Skeletal muscle cell (primary cell): ENCODE measurements around the gene CHORDC1.
A peak's percentile ranks its signal among the peaks of the same experiment; 100 is the strongest.
"Not testable (repeated sequence)": the region's sequence is repeated elsewhere in the genome, so short reads cannot be mapped to it uniquely, and the experiment has no call there.

Source experiments
- DNase-seq: peaks from one replicate; pipeline ENCODE4 v3.0.0-alpha.2; 2010; ENCODE audit warnings: low read depth
- H3K4me3 ChIP-seq: 2 replicates; pipeline ENCODE4 v1.5.1; 2011; ENCODE audit warnings: low read depth, mild to moderate bottlenecking, control low read depth, low read length, moderate library complexity

The CHORDC1 gene

GRCh38 chr11:90222459-90223247 is at the start of gene CHORDC1:
CHORDC1 (minus strand) TSS chr11:90223049; CDS start chr11:90222954, 95 bp downstream.
- DNase-seq: peak; percentile 34
- H3K4me3 ChIP-seq: peak within 1 kb of the TSS; percentile 91

GRCh38 chr11:90257158-90257525 is 34.3 kb upstream of the CHORDC1 start:
- no peak for DNase-seq
- H3K4me3 ChIP-seq: no peak overlapping the region

GRCh38 chr11:90256404-90257157 is 33.7 kb upstream of the CHORDC1 start:
- H3K4me3 ChIP-seq: no peak overlapping the region
- DNase-seq: no peak

GRCh38 chr11:90254065-90254464 is 31.2 kb upstream of the CHORDC1 start:
- H3K4me3 ChIP-seq: no peak overlapping the region

GRCh38 chr11:90252053-90252452 is 29.2 kb upstream of the CHORDC1 start:
- no peak for DNase-seq
- H3K4me3 ChIP-seq: no peak overlapping the region

More at GRCh38 chr11:90254065-90254464, 31.2 kb upstream of the CHORDC1 start:
- no peak for DNase-seq

GRCh38 chr11:90251599-90251998 is 28.8 kb upstream of the CHORDC1 start:
- H3K4me3 ChIP-seq: no peak overlapping the region
- no peak for DNase-seq

GRCh38 chr11:90250970-90251369 is 28.1 kb upstream of the CHORDC1 start:
- DNase-seq: no peak
- no peak overlapping the region for H3K4me3 ChIP-seq

- no peak for DNase-seq
- H3K4me3 ChIP-seq: no peak overlapping the region
Observed at GRCh38 chr11:90246468-90246867, 23.6 kb upstream of the CHORDC1 start.

- DNase-seq: no peak
- no peak overlapping the region for H3K4me3 ChIP-seq
Observed at GRCh38 chr11:90243534-90243933, 20.7 kb upstream of the CHORDC1 start.

- DNase-seq: no peak
- no peak overlapping the region for H3K4me3 ChIP-seq
Observed at GRCh38 chr11:90242894-90243416, 20.1 kb upstream of the CHORDC1 start.

GRCh38 chr11:90241414-90241813 is 18.6 kb upstream of the CHORDC1 start:
- no peak for DNase-seq
- no peak overlapping the region for H3K4me3 ChIP-seq

- not testable (repeated sequence) for DNase-seq, H3K4me3 ChIP-seq
Observed at GRCh38 chr11:90239967-90240636, 17.3 kb upstream of the CHORDC1 start.

GRCh38 chr11:90237004-90237403 is 14.2 kb upstream of the CHORDC1 start:
- no peak for DNase-seq
- H3K4me3 ChIP-seq: no peak overlapping the region

GRCh38 chr11:90235526-90235925 is 12.7 kb upstream of the CHORDC1 start:
- H3K4me3 ChIP-seq: no peak overlapping the region
- no peak for DNase-seq

- no peak overlapping the region for H3K4me3 ChIP-seq
- DNase-seq: no peak
Observed at GRCh38 chr11:90234977-90235376, 12.1 kb upstream of the CHORDC1 start.

- no peak overlapping the region for H3K4me3 ChIP-seq
- no peak for DNase-seq
Observed at GRCh38 chr11:90229791-90230190, 6.9 kb upstream of the CHORDC1 start.

GRCh38 chr11:90228056-90228455 is 5.2 kb upstream of the CHORDC1 start:
- no peak for DNase-seq
- H3K4me3 ChIP-seq: no peak overlapping the region

- DNase-seq: no peak
- peak overlapping the region; percentile 91 for H3K4me3 ChIP-seq
Observed at GRCh38 chr11:90223248-90223585, 368 bp upstream of the CHORDC1 start.

- no peak for DNase-seq
- peak overlapping the region; percentile 91 for H3K4me3 ChIP-seq
Observed at GRCh38 chr11:90221803-90222458, 918 bp downstream of the CHORDC1 start.

GRCh38 chr11:90220391-90220790 is 2.5 kb downstream of the CHORDC1 start:
- H3K4me3 ChIP-seq: no peak overlapping the region
- peak; percentile 33 for DNase-seq
